ENCODE results near the gene CLDN4. TPM values are rescaled to one million over a fixed set of nuclear protein-coding genes. Genes with fewer than 3 reads are reported as not detected.

The CLDN4 gene
- total and polyA plus RNA-seq, 8 donors = 2.4 to 523 (median 18.9) TPM; not detected in 1

DNA sequence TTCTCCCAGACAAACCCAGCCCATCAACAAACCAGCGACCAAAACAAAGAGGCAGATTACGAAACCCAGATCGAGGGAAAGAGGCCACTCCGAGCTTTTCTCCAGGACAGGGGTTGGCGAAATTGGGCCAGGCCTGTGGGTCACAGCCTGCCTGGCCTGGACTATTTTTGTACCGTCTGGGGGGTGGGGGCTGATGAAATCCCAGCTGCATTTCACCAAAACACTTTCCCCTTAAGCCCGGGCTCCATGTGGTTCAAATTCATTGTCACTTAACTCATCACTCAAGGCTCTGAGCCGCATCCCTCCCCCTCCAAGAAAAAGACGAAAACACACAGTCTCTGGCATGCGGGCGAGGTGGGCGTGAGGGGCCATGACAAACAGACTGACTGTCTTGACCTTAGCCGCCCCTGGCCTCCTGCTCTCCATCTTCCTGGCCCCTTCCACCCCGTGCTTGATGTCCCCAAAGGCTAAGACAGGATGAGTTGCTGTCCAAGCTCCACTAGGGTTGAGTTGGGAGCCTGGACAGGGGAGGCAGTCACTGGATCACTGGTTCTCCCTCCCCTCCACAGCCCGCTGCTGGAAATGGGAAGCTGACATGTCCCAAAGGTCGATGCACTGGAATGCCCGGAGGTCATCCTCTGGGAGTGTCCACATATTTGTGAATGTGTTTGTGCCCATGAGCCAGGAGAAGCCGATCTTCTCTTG lies 49.3 kb downstream of the CLDN4 start:
- peak in 1 of 3 donors; percentile 17 for TF ChIP-seq POLR2AphosphoS5 (IDR thresholded peaks at IDR 0.05)
- no peak for TF ChIP-seq EP300 (IDR thresholded peaks at IDR 0.05)
- Histone ChIP-seq H3K4me1 (peaks cover 20 to 28% (median 27%) of the 10 kb centered on the region in 4 donors), H3K9me3 (no peaks in the 10 kb centered on the region), H3K36me3 (no peaks in the 10 kb centered on the region), H3K27ac (peak overlapping the region in 4 of 5 donors; percentile 31 to 59 (median 52)), H3K27me3 (peaks cover 0 to 21% (median 0%) of the 10 kb centered on the region in 3 donors), H3K4me3 (no peak overlapping the region)
- WGBS, 5 donors = 54 to 71% (median 68%) methylated on average over 16 to 18 of the region's 18 CpGs
- peak in 1 of 2 donors; percentile 30 for DNase-seq
- intact Hi-C loops (cut with DNase I; ENCODE audit: low total_unique reads) = no loop called here

DNA sequence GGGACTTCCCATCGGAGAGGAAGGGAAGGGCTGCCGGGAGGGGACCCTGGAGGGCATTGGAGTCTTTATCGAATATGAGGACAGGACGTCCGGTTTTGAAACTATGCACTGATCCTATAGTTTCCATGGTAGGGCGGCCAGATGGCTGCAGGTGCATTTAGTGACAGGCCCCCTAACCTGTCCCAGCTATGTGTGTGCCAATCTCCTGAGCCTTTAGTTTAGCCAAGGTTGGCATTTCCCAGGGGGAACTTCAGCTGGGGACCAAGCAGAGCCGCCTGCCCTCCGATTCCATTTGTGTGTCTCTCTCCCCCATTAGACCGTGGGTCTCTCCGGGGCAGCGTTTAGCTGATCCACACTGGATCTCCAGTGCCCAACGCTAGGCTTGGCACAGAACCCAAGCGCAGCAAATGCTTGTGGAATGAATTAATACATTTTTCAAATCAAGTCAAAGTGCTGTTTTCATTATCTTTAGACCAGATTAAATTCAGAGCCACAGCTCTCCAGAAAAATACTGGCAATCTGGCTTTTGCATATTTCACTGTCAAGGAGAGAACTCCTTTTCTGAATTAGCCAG lies 50.0 kb downstream of the CLDN4 start:
- H3K4me3 ChIP-seq = no peak overlapping the region
- H3K27me3 ChIP-seq = peaks cover 0 to 21% (median 0%) of the 10 kb centered on the region in 3 donors
- no peak for DNase-seq
- peaks cover 20 to 29% (median 28%) of the 10 kb centered on the region in 4 donors for H3K4me1 ChIP-seq
- H3K36me3 ChIP-seq = no peaks in the 10 kb centered on the region
- peak overlapping the region in 4 of 5 donors; percentile 31 to 59 (median 52) for H3K27ac ChIP-seq
- intact Hi-C loops (cut with DNase I; ENCODE audit: low total_unique reads) = no loop called here
- WGBS, 5 donors = 40 to 52% (median 47%) methylated on average over 13 of the region's 13 CpGs
- no peaks in the 10 kb centered on the region for H3K9me3 ChIP-seq
- TF ChIP-seq POLR2AphosphoS5 (IDR thresholded peaks at IDR 0.05) (no peak), POLR2A (IDR thresholded peaks at IDR 0.05) (no peak), EP300 (IDR thresholded peaks at IDR 0.05) (no peak)
- TF ChIP-seq, protein P1, sequence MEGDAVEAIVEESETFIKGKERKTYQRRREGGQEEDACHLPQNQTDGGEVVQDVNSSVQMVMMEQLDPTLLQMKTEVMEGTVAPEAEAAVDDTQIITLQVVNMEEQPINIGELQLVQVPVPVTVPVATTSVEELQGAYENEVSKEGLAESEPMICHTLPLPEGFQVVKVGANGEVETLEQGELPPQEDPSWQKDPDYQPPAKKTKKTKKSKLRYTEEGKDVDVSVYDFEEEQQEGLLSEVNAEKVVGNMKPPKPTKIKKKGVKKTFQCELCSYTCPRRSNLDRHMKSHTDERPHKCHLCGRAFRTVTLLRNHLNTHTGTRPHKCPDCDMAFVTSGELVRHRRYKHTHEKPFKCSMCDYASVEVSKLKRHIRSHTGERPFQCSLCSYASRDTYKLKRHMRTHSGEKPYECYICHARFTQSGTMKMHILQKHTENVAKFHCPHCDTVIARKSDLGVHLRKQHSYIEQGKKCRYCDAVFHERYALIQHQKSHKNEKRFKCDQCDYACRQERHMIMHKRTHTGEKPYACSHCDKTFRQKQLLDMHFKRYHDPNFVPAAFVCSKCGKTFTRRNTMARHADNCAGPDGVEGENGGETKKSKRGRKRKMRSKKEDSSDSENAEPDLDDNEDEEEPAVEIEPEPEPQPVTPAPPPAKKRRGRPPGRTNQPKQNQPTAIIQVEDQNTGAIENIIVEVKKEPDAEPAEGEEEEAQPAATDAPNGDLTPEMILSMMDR (IDR thresholded peaks at IDR 0.05) = no peak

DNA sequence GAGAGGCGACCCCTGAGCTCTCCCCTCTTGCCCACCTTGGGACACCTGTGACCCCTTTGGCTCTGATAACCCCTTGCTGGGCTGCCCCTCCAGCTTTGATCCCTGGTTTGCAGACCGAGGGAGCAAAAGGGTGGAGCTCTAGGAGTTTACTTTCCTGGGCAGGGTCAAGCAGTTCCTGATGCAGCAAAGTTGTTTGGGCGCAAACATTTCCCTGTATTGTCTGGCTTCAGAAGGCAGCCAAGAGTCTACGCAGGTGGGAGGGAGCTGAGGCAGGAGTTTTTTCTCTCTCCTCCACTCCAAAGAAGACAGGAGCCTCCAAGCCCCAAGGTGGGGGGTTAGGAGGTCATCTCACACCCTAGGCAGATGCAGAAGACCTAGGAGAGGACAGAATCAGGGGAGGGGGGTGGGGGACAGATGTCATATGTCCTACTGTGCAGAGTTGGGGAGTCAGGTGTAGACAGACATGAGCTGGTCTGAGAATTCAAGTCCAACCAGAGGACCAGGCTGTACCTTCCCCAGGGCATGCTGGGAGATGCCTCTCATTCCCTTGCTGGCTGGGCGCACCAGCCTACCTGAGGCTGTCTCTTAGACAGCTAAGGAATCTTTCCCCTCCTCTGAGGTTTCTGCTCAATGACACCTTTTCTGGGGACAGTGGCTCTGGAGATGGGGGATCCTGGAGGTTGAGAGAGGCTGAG lies 50.7 kb downstream of the CLDN4 start:
- Histone ChIP-seq H3K27ac (peak overlapping the region in 4 of 5 donors; percentile 31 to 59 (median 52)), H3K36me3 (no peaks in the 10 kb centered on the region), H3K9me3 (no peaks in the 10 kb centered on the region), H3K27me3 (peaks cover 0 to 27% (median 0%) of the 10 kb centered on the region in 3 donors), H3K4me1 (peaks cover 25 to 35% (median 34%) of the 10 kb centered on the region in 4 donors), H3K4me3 (no peak overlapping the region)
- intact Hi-C loops (cut with DNase I; ENCODE audit: low total_unique reads) = no loop called here
- no peak for TF ChIP-seq POLR2AphosphoS5 (IDR thresholded peaks at IDR 0.05)
- no peak for TF ChIP-seq POLR2A (IDR thresholded peaks at IDR 0.05)
- TF ChIP-seq, protein P1 (IDR thresholded peaks at IDR 0.05) = no peak
- TF ChIP-seq EP300 (IDR thresholded peaks at IDR 0.05) = no peak
- peak in 1 of 2 donors; percentile 73 for DNase-seq
- WGBS, 5 donors = 25 to 49% (median 34%) methylated on average over 5 of the region's 5 CpGs

DNA sequence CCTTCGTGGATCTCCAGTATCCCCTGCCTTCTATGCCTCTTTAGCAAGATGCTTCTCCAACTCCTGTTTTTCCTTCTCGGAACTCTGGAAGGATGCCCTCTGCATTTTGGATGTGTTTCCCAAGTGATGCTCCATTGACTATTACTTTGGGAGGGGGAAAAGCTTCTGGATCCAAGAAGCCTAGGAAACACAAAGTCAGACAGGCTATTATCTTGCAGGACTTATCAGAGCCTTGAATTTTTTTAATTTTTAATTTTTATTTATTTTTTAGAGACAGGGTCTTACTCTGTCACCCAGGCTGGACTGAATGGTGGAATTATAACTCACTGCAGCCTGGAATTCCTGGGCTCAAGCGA lies 51.2 kb downstream of the CLDN4 start:
- Histone ChIP-seq H3K36me3 (no peaks in the 10 kb centered on the region), H3K27me3 (peaks cover 0 to 32% (median 0%) of the 10 kb centered on the region in 3 donors), H3K4me3 (no peak overlapping the region), H3K9me3 (no peaks in the 10 kb centered on the region), H3K27ac (no peak overlapping the region), H3K4me1 (peaks cover 31 to 41% (median 39%) of the 10 kb centered on the region in 4 donors)
- TF ChIP-seq, protein P1 (IDR thresholded peaks at IDR 0.05) = no peak
- TF ChIP-seq POLR2A (IDR thresholded peaks at IDR 0.05) (no peak), EP300 (IDR thresholded peaks at IDR 0.05) (no peak), POLR2AphosphoS5 (IDR thresholded peaks at IDR 0.05) (no peak)
- 72 to 91% (median 84%) methylated on average over 3 of the region's 3 CpGs for WGBS, 5 donors
- intact Hi-C loops (cut with DNase I; ENCODE audit: low total_unique reads) = no loop called here
- DNase-seq = no peak

Other genes starting within 250 kb of the CLDN4 start
- 100 to 1,000 TPM in 1 of 5 donors, 10 to 100 TPM in 3, 1 to 10 TPM in 1; 4.4 to 102 (median 16.1) TPM for gene MLXIPL, start 206.5 kb upstream of the CLDN4 start, total RNA-seq
- 1 to 10 TPM; 2.4 to 3.1 (median 2.6) TPM for gene MLXIPL, start 206.5 kb upstream of the CLDN4 start, polyA plus RNA-seq
- under 1 TPM in 1 of 5 donors, not detected in 4; 0.55 TPM for gene VPS37D, start 163.2 kb upstream of the CLDN4 start, total RNA-seq
- gene VPS37D, start 163.2 kb upstream of the CLDN4 start, polyA plus RNA-seq = 1 to 10 TPM; 2.2 to 2.4 (median 2.3) TPM
- gene DNAJC30, start 147.5 kb upstream of the CLDN4 start, total RNA-seq = 10 to 100 TPM in 1 of 5 donors, 1 to 10 TPM in 3, not detected in 1; 1.2 to 11.3 (median 3.2) TPM
- gene DNAJC30, start 147.5 kb upstream of the CLDN4 start, polyA plus RNA-seq = 1 to 10 TPM; 5.7 to 8.2 (median 8.0) TPM
- 10 to 100 TPM; 17.4 to 60.4 (median 34.5) TPM for gene BUD23, start 147.4 kb upstream of the CLDN4 start, total RNA-seq
- gene BUD23, start 147.4 kb upstream of the CLDN4 start, polyA plus RNA-seq = 10 to 100 TPM; 36.7 to 71.9 (median 55.8) TPM
- 10 to 100 TPM in 2 of 5 donors, 1 to 10 TPM in 2, not detected in 1; 3.9 to 57.2 (median 11.6) TPM for gene STX1A, start 111.3 kb upstream of the CLDN4 start, total RNA-seq
- gene STX1A, start 111.3 kb upstream of the CLDN4 start, polyA plus RNA-seq = 1 to 10 TPM; 1.1 to 8.1 (median 4.2) TPM
- 100 to 1,000 TPM in 1 of 5 donors, 10 to 100 TPM in 4; 11.6 to 112 (median 13.8) TPM for gene ABHD11, start 92.2 kb upstream of the CLDN4 start, total RNA-seq
- 10 to 100 TPM; 19.5 to 27.2 (median 22.9) TPM for gene ABHD11, start 92.2 kb upstream of the CLDN4 start, polyA plus RNA-seq
- 1,000 to 10,000 TPM in 1 of 5 donors, 1 to 10 TPM in 2, under 1 TPM in 1, not detected in 1; 0.45 to 1,550 (median 2.2) TPM for gene CLDN3, start 60.7 kb upstream of the CLDN4 start, total RNA-seq
- gene CLDN3, start 60.7 kb upstream of the CLDN4 start, polyA plus RNA-seq = 1 to 10 TPM in 1 of 3 donors, under 1 TPM in 1, not detected in 1; 0.62 to 1.4 TPM
- 1 to 10 TPM in 2 of 5 donors, under 1 TPM in 1, not detected in 2; 0.87 to 4.8 (median 3.0) TPM for gene METTL27, start 11.5 kb downstream of the CLDN4 start, total RNA-seq
- gene METTL27, start 11.5 kb downstream of the CLDN4 start, polyA plus RNA-seq = under 1 TPM in 1 of 3 donors, not detected in 2; 0.80 TPM
- gene TMEM270, start 30.2 kb downstream of the CLDN4 start, total RNA-seq = not detected
- not detected for gene TMEM270, start 30.2 kb downstream of the CLDN4 start, polyA plus RNA-seq
- gene ELN, start 197.2 kb downstream of the CLDN4 start, total RNA-seq = 100 to 1,000 TPM in 3 of 5 donors, 10 to 100 TPM in 2; 30.3 to 274 (median 122) TPM
- gene ELN, start 197.2 kb downstream of the CLDN4 start, polyA plus RNA-seq = 10 to 100 TPM; 19.4 to 57.6 (median 28.8) TPM

All from stomach (tissue), 9 donors.